PC-3 (cell line): ENCODE results near the gene CMTM2. TPM values are rescaled to one million over a fixed set of nuclear protein-coding genes. Genes with fewer than 3 reads are reported as not detected.

Experiments used
- ATAC-seq: fragments of 200-7000 bp; cut with Tn5 transposase; 2 replicates; pipeline ENCODE4 v1.9.1; 2020; ENCODE audit warnings: mild to moderate bottlenecking, moderate library complexity
- BruUV-seq: library from RNA; stranded (reverse); fragments of 400-500 nt; replicated peaks from 2 replicates; lab custom pipeline; 2021; lab: Mats Ljungman, UMichigan
- CTCF ChIA-PET: fragments of 300-600 bp; sonication (Branson Sonifier 250); formaldehyde crosslinking; loops from one replicate; lab custom pipeline; 2022; ENCODE audit warnings: antibody characterized with exemption; lab: Charles Lee
- POLR2A ChIA-PET: fragments of 300-600 bp; sonication (Branson Sonifier 250); formaldehyde crosslinking; loops from one replicate; lab custom pipeline; 2022; ENCODE audit warnings: antibody characterized with exemption; ENCODE audit not compliant: unreplicated experiment; lab: Charles Lee
- DNase-seq: peaks from one replicate; pipeline ENCODE4 v3.0.0-alpha.2; 2015
- H2AFZ ChIP-seq: fragments of 300-600 bp; sonication (generic); 2 replicates; pipeline ENCODE4 v1.6.0; 2016; ENCODE audit warnings: antibody characterized with exemption, low read length
- H3F3A ChIP-seq: fragments of 300-600 bp; sonication (generic); one replicate; pipeline ENCODE4 v1.6.0; 2017; ENCODE audit warnings: antibody characterized with exemption, low read length, control low read depth, mild to moderate bottlenecking; ENCODE audit not compliant: unreplicated experiment
- H3K27ac ChIP-seq: fragments of 300-600 bp; sonication (generic); 2 replicates; pipeline ENCODE4 v1.5.1; 2016; ENCODE audit warnings: mild to moderate bottlenecking, low read length
- H3K27me3 ChIP-seq: fragments of 300-600 bp; sonication (generic); 2 replicates; pipeline ENCODE4 v1.6.1; 2016; ENCODE audit warnings: low read length, mixed read lengths
- H3K36me3 ChIP-seq: fragments of 300-600 bp; sonication (generic); 2 replicates; pipeline ENCODE4 v1.6.1; 2016; ENCODE audit warnings: low read depth, mixed run types, low read length, mixed read lengths
- H3K4me1 ChIP-seq: fragments of 300-600 bp; sonication (generic); 2 replicates; pipeline ENCODE4 v1.5.1; 2016; ENCODE audit warnings: low read length; ENCODE audit not compliant: insufficient read depth
- H3K4me2 ChIP-seq: fragments of 300-600 bp; sonication (generic); 2 replicates; pipeline ENCODE4 v1.6.0; 2016; ENCODE audit warnings: low read length
- H3K4me3 ChIP-seq: fragments of 300-600 bp; sonication (generic); 2 replicates; pipeline ENCODE4 v1.5.1; 2016; ENCODE audit warnings: mild to moderate bottlenecking, low read length, mixed read lengths
- H3K79me2 ChIP-seq: fragments of 300-600 bp; sonication (generic); 2 replicates; pipeline ENCODE4 v1.6.1; 2017; ENCODE audit warnings: low read length, mixed read lengths
- H3K9ac ChIP-seq: fragments of 300-600 bp; sonication (generic); 2 replicates; pipeline ENCODE4 v1.6.0; 2016; ENCODE audit warnings: mild to moderate bottlenecking, low read length
- H3K9me2 ChIP-seq: fragments of 300-600 bp; sonication (generic); replicated peaks from 2 replicates; pipeline ENCODE4 v1.6.1; 2016; ENCODE audit warnings: mixed run types, low read length, mixed read lengths
- H3K9me3 ChIP-seq: fragments of 300-600 bp; sonication (generic); 2 replicates; pipeline ENCODE4 v1.6.1; 2016; ENCODE audit warnings: low read length, mixed read lengths
- H4K20me1 ChIP-seq: fragments of 300-600 bp; sonication (generic); 2 replicates; pipeline ENCODE4 v1.6.1; 2016; ENCODE audit warnings: low read length, mixed read lengths
- CTCF ChIP-seq: fragments of 300-600 bp; sonication (generic); conservative IDR thresholded peaks from 2 replicates; pipeline ENCODE4 v1.5.1; 2017; ENCODE audit warnings: antibody characterized with exemption, low read depth, mild to moderate bottlenecking, low read length
- EZH2 ChIP-seq: fragments of 300-600 bp; sonication (generic); IDR thresholded peaks from one replicate; pipeline ENCODE4 v1.6.1; 2017; ENCODE audit warnings: antibody characterized with exemption, mild to moderate bottlenecking, low read length; ENCODE audit not compliant: unreplicated experiment
- EZH2phosphoT487 ChIP-seq: fragments of 300-600 bp; sonication (generic); IDR thresholded peaks from 2 replicates; pipeline ENCODE4 v1.6.1; 2018; ENCODE audit warnings: mild to moderate bottlenecking, antibody characterized with exemption, low read length, borderline replicate concordance
- intact Hi-C: fragments of 100-400 bp; cut with micrococcal nuclease; formaldehyde crosslinking; loops from 2 replicates; pipeline ENCODE4 v1.9.0; 2023
- total RNA-seq: library from RNA; depleted of rRNA; stranded (reverse); fragments of >200 nt; gene quantifications from 2 replicates; pipeline ENCODE4 v1.2.3, GENCODE V29; 2014

The CMTM2 gene
- total RNA-seq, 1 experiment from 2014 or later: not detected

GRCh38 chr16:66574081-66574480, 5.2 kb upstream of the CMTM2 start:
- Histone ChIP-seq H3K27ac (no peak overlapping the region), H3F3A (no peaks in the 10 kb centered on the region), H3K4me2 (no peak overlapping the region), H3K27me3 (no peaks in the 10 kb centered on the region), H3K4me3 (no peak overlapping the region), H4K20me1 (no peaks in the 10 kb centered on the region), H3K79me2 (no peaks in the 10 kb centered on the region), H2AFZ (no peak overlapping the region), H3K36me3 (no peaks in the 10 kb centered on the region), H3K9me2 (no peaks in the 10 kb centered on the region), H3K9me3 (no peaks in the 10 kb centered on the region), H3K4me1 (peaks cover 10% of the 10 kb centered on the region), H3K9ac (no peak overlapping the region)
- CTCF ChIA-PET: no interaction called here
- POLR2A ChIA-PET: no interaction called here
- DNase-seq: no peak
- intact Hi-C loops: no loop called here
- TF ChIP-seq CTCF (no peak), EZH2phosphoT487 (no peak), EZH2 (no peak)
- BruUV-seq: no TSS peak
- ATAC-seq: no peak

- CTCF ChIA-PET: interaction anchor here (0.6 kb wide), 1 partner anchor 81 kb away, joined by 3 read pairs; no protein-coding TSS in a partner anchor
- no peak overlapping the region for H3K4me2 ChIP-seq
- no TSS peak for BruUV-seq
Observed at GRCh38 chr16:66574531-66574930, 4.7 kb upstream of the CMTM2 start.

More at GRCh38 chr16:66574531-66574930, 4.7 kb upstream of the CMTM2 start:
- Histone ChIP-seq H3K79me2 (no peaks in the 10 kb centered on the region), H3K27me3 (no peaks in the 10 kb centered on the region), H4K20me1 (no peaks in the 10 kb centered on the region), H3K9ac (no peak overlapping the region), H3F3A (no peaks in the 10 kb centered on the region), H3K4me1 (peaks cover 5% of the 10 kb centered on the region), H3K4me3 (no peak overlapping the region), H3K36me3 (no peaks in the 10 kb centered on the region), H3K9me3 (no peaks in the 10 kb centered on the region), H2AFZ (no peak overlapping the region), H3K9me2 (no peaks in the 10 kb centered on the region), H3K27ac (no peak overlapping the region)
- ATAC-seq: no peak
- POLR2A ChIA-PET: no interaction called here
- intact Hi-C loops: no loop called here
- no peak for DNase-seq
- TF ChIP-seq CTCF (no peak), EZH2 (no peak), EZH2phosphoT487 (no peak)
